ENCODE data around the gene TRHDE.
"Not testable (repeated sequence)": the region's sequence is repeated elsewhere in the genome, so short reads cannot be mapped to it uniquely, and the experiment has no call there.

TRHDE gene

GRCh38 chr12:72658615-72659014, 386.4 kb downstream of the TRHDE start:
- no peak for DNase-seq

GRCh38 chr12:72660174-72660573, 388.0 kb downstream of the TRHDE start:
- DNase-seq, result not testable (repeated sequence)

GRCh38 chr12:72673853-72674252, 401.7 kb downstream of the TRHDE start:
- no peak for DNase-seq

- DNase-seq, result no peak
Observed at GRCh38 chr12:72676556-72676955, 404.4 kb downstream of the TRHDE start.

- DNase-seq, result no peak
Observed at GRCh38 chr12:72677139-72677538, 405.0 kb downstream of the TRHDE start.

GRCh38 chr12:72677846-72678245, 405.7 kb downstream of the TRHDE start:
- no peak for DNase-seq

GRCh38 chr12:72679147-72679757, 407.1 kb downstream of the TRHDE start:
- DNase-seq, result no peak

- no peak for DNase-seq
Observed at GRCh38 chr12:72681028-72681427, 408.9 kb downstream of the TRHDE start.

GRCh38 chr12:72684491-72684890, 412.3 kb downstream of the TRHDE start:
- no peak for DNase-seq

- DNase-seq, result no peak
Observed at GRCh38 chr12:72692338-72692737, 420.2 kb downstream of the TRHDE start.

GRCh38 chr12:72694193-72694592, 422.0 kb downstream of the TRHDE start:
- no peak for DNase-seq

GRCh38 chr12:72699362-72699761, 427.2 kb downstream of the TRHDE start:
- DNase-seq, result no peak

GRCh38 chr12:72712025-72712424, 439.9 kb downstream of the TRHDE start:
- DNase-seq, result not testable (repeated sequence)

GRCh38 chr12:72716221-72716620, 444.1 kb downstream of the TRHDE start:
- no peak for DNase-seq

GRCh38 chr12:72717036-72717435, 444.9 kb downstream of the TRHDE start:
- no peak for DNase-seq
